GM18505 (cell line): ENCODE measurements around the gene SPOCK2.

Experiments
- ATAC-seq: cut with Tn5 transposase; IDR thresholded peaks from one replicate; pipeline ENCODE4 v1.9.1; 2021; ENCODE audit not compliant: unreplicated experiment
- POLR2A ChIP-seq: IDR thresholded peaks from 4 replicates; pipeline ENCODE4 v1.6.1; 2011; ENCODE audit warnings: borderline replicate concordance; ENCODE audit not compliant: insufficient read depth, insufficient read length; ENCODE audit errors: extremely low read depth

The SPOCK2 gene

GRCh38 chr10:72077275-72077990 lies 10.9 kb downstream of the SPOCK2 start:
- no peak for ATAC-seq
- no peak for TF ChIP-seq POLR2A

GRCh38 chr10:72076756-72077155 lies 11.6 kb downstream of the SPOCK2 start:
- no peak for TF ChIP-seq POLR2A
- ATAC-seq = no peak

GRCh38 chr10:72075376-72076115 lies 12.8 kb downstream of the SPOCK2 start:
- ATAC-seq = no peak

GRCh38 chr10:72074574-72075375 lies 13.6 kb downstream of the SPOCK2 start:
- ATAC-seq = no peak
- TF ChIP-seq POLR2A = no peak

More at GRCh38 chr10:72075376-72076115, 12.8 kb downstream of the SPOCK2 start:
- TF ChIP-seq POLR2A = no peak

- TF ChIP-seq POLR2A = no peak
- no peak for ATAC-seq
These were observed 14.4 kb downstream of the SPOCK2 start for GRCh38 chr10:72073708-72074573.

GRCh38 chr10:72072639-72073038 lies 15.7 kb downstream of the SPOCK2 start:
- no peak for TF ChIP-seq POLR2A

GRCh38 chr10:72072046-72072445 lies 16.3 kb downstream of the SPOCK2 start:
- ATAC-seq = no peak
- TF ChIP-seq POLR2A = no peak

More at GRCh38 chr10:72072639-72073038, 15.7 kb downstream of the SPOCK2 start:
- no peak for ATAC-seq

- no peak for TF ChIP-seq POLR2A
- no peak for ATAC-seq
These were observed 18.4 kb downstream of the SPOCK2 start for GRCh38 chr10:72069751-72070526.

GRCh38 chr10:72068901-72069446 lies 19.4 kb downstream of the SPOCK2 start:
- TF ChIP-seq POLR2A = no peak
- no peak for ATAC-seq

- ATAC-seq = no peak
- no peak for TF ChIP-seq POLR2A
These were observed 20.1 kb downstream of the SPOCK2 start for GRCh38 chr10:72068126-72068765.

- no peak for TF ChIP-seq POLR2A
- no peak for ATAC-seq
These were observed 20.8 kb downstream of the SPOCK2 start for GRCh38 chr10:72067463-72068125.
